Calu3 (cell line): Measurements from ENCODE around the gene GLYR1. TPM values are rescaled to one million over a fixed set of nuclear protein-coding genes. Genes with fewer than 3 reads are reported as not detected.

Source experiments
- BruUV-seq: library from RNA; stranded (reverse); fragments of 400-500 nt; replicated peaks from 2 replicates; lab custom pipeline; 2021; lab: Mats Ljungman, UMichigan
- CTCF ChIA-PET: fragments of 300-600 bp; sonication (Branson Sonifier 250); formaldehyde crosslinking; loops from one replicate; lab custom pipeline; 2022; ENCODE audit warnings: antibody characterized with exemption; lab: Charles Lee
- DNase-seq: peaks from one replicate; pipeline ENCODE4 v3.0.0; 2022
- H3K27ac Mint-ChIP-seq: one replicate; pipeline ENCODE4 v1.8.0; 2022; ENCODE audit warnings: mixed read lengths; ENCODE audit not compliant: unreplicated experiment
- H3K27me3 Mint-ChIP-seq: one replicate; pipeline ENCODE4 v1.8.0; 2022; ENCODE audit warnings: mixed read lengths; ENCODE audit not compliant: unreplicated experiment
- H3K36me3 Mint-ChIP-seq: one replicate; pipeline ENCODE4 v1.8.0; 2022; ENCODE audit warnings: mild to moderate bottlenecking, moderate library complexity, mixed read lengths; ENCODE audit not compliant: insufficient read depth, unreplicated experiment
- H3K4me1 Mint-ChIP-seq: one replicate; pipeline ENCODE4 v1.8.0; 2022; ENCODE audit warnings: mild to moderate bottlenecking, low read depth, mixed read lengths; ENCODE audit not compliant: unreplicated experiment
- H3K4me3 Mint-ChIP-seq: one replicate; pipeline ENCODE4 v1.8.0; 2022; ENCODE audit warnings: mild to moderate bottlenecking, low read depth, moderate library complexity, mixed read lengths; ENCODE audit not compliant: unreplicated experiment
- H3K9me3 Mint-ChIP-seq: one replicate; pipeline ENCODE4 v1.8.0; 2022; ENCODE audit warnings: low read depth, mixed read lengths; ENCODE audit not compliant: unreplicated experiment
- intact Hi-C: fragments of 100-400 bp; cut with micrococcal nuclease; formaldehyde crosslinking; loops from one replicate; pipeline ENCODE4 v1.10.0; 2022; ENCODE audit not compliant: unreplicated experiment
- total RNA-seq: library from RNA; stranded (reverse); gene quantifications from 2 replicates; pipeline ENCODE4 v1.2.3, GENCODE V29; 2022
- TF ChIP-seq, protein P1 (sequence below): fragments of 200-600 bp; IDR thresholded peaks from one replicate; pipeline ENCODE4 v1.8.0; 2022; ENCODE audit warnings: antibody characterized with exemption; ENCODE audit not compliant: unreplicated experiment

GLYR1 gene
- total RNA-seq, 1 experiment from 2014 or later: 158 TPM

DNA sequence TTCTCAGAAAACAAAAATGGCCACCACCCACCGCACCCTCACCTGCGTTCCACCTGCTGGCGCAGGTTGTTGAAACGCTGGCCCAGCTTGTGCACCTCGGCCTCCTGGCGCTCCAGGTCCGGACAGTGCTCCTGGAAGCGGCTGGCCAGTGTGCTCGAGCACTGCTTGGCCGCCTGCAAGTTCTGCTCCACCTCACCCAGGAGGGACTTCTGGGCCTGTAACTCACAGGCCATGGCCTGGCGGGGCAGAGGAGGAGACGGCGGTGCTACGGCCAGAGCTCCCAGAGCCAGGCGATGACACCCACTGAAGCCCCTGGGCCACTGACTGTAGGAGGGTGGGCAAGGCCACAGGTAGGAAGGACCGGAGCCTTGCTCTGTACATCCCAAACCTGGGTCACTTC, 43.6 kb upstream of the GLYR1 start:
- TF ChIP-seq, protein P1, sequence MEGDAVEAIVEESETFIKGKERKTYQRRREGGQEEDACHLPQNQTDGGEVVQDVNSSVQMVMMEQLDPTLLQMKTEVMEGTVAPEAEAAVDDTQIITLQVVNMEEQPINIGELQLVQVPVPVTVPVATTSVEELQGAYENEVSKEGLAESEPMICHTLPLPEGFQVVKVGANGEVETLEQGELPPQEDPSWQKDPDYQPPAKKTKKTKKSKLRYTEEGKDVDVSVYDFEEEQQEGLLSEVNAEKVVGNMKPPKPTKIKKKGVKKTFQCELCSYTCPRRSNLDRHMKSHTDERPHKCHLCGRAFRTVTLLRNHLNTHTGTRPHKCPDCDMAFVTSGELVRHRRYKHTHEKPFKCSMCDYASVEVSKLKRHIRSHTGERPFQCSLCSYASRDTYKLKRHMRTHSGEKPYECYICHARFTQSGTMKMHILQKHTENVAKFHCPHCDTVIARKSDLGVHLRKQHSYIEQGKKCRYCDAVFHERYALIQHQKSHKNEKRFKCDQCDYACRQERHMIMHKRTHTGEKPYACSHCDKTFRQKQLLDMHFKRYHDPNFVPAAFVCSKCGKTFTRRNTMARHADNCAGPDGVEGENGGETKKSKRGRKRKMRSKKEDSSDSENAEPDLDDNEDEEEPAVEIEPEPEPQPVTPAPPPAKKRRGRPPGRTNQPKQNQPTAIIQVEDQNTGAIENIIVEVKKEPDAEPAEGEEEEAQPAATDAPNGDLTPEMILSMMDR: no peak
- Mint-ChIP-seq H3K9me3 (no peaks in the 10 kb centered on the region), H3K4me3 (no peak overlapping the region), H3K4me1 (no peaks in the 10 kb centered on the region), H3K36me3 (peaks cover 88% of the 10 kb centered on the region), H3K27ac (no peak overlapping the region), H3K27me3 (no peaks in the 10 kb centered on the region)
- CTCF ChIA-PET: interaction anchor here (0.7 kb wide), 1 partner anchor 16 kb away, joined by 5 read pairs; no protein-coding TSS in a partner anchor
- intact Hi-C loops: no loop called here
- BruUV-seq: no TSS peak
- DNase-seq: no peak

DNA sequence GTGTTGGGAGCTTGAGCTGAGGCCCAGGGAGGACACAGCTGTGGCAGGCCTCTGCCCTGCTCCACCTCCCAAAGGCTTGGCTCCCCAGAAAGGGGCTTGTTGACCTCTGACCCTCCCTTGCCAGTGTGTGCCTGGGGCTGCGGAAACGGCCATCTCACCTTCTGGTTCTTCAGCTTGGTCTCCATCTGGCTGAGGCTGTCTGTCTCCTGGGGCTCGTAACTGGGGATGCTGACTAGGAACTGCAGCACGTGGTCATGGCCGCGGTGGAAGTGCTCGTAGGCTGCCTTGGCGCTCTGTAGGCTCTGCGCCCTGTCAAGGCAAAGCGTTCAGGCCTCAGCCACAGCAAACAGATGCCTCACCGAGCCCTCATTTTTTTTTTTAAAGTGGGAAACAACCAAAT, 42.9 kb upstream of the GLYR1 start:
- CTCF ChIA-PET: no interaction called here
- BruUV-seq: no TSS peak
- intact Hi-C loops: no loop called here

DNA sequence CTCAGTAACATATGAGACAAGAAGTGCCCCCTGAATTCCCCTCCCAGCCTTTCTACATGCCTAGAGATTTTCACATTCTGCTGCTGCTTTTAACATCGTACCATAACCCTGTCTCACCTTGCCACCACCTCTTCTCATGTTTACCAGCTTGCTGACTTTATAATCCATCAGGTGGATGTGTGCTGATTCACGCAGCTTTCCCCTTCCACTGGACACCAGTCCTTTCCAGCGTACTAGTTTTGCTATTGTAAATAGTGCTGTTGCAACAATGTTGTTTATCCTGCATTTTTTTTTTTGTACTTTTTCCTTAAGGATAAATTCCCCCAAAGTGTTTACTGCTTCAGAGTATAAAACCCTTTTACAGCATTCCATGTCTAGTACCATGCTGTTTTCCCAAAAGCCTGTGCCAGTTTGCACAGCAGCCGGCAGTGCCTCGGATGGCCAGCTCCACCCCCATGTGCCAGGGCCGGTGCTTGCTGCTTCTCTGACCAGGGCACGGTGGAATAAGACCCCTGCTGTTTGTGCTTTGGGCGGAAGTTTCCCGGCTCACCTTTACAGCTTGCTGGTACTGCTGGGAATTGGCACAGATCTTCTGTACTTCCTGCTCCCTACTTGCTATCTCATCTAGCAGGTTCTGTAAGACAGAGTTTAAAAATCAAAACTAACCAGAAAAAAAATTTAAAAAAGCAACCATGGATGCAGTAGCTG, 41.5 kb upstream of the GLYR1 start:
- intact Hi-C loops: no loop called here
- Mint-ChIP-seq H3K27ac (no peak overlapping the region), H3K4me1 (peaks cover 13% of the 10 kb centered on the region), H3K27me3 (no peaks in the 10 kb centered on the region), H3K36me3 (peaks cover 91% of the 10 kb centered on the region), H3K9me3 (peaks cover 4% of the 10 kb centered on the region), H3K4me3 (no peak overlapping the region)
- no peak for DNase-seq
- CTCF ChIA-PET: interaction anchor here (0.6 to 0.7 kb wide), 3 partner anchors 29 to 537 kb away, joined by 3 to 4 read pairs (median 3); no protein-coding TSS in a partner anchor
- TF ChIP-seq, protein P1: no peak
- no TSS peak for BruUV-seq

More for the DNA sequence above, 42.9 kb upstream of the GLYR1 start:
- no peak overlapping the region for H3K27ac Mint-ChIP-seq
- no peak overlapping the region for H3K4me3 Mint-ChIP-seq
- no peaks in the 10 kb centered on the region for H3K9me3 Mint-ChIP-seq
- H3K36me3 Mint-ChIP-seq: peaks cover 88% of the 10 kb centered on the region
- no peaks in the 10 kb centered on the region for H3K27me3 Mint-ChIP-seq
- H3K4me1 Mint-ChIP-seq: peaks cover 2% of the 10 kb centered on the region
- TF ChIP-seq, protein P1: no peak
- no peak for DNase-seq

DNA sequence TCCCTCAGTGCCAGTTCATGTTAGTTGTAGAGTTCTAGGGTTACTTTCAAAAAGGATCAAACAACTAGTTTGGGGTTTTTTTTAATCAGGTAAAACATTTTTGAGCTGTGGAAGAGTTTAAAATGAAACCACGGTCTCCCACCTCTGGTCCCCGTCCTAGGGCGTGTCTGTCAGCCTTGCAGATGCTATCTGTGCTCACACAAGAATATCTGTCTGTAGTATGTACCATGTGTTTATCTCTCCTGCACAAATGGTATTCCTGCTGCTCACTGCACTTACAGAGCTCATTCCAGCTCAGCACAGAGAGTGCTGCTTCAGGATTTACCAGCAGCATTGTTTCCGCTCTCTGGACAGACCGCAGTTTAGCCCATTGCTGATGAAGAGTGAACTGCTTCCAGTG, 39.1 kb upstream of the GLYR1 start:
- H3K36me3 Mint-ChIP-seq: peaks cover 98% of the 10 kb centered on the region
- DNase-seq: no peak
- CTCF ChIA-PET: no interaction called here
- no peaks in the 10 kb centered on the region for H3K27me3 Mint-ChIP-seq
- no peak overlapping the region for H3K4me3 Mint-ChIP-seq
- intact Hi-C loops: no loop called here
- no TSS peak for BruUV-seq
- H3K4me1 Mint-ChIP-seq: peaks cover 32% of the 10 kb centered on the region
- TF ChIP-seq, protein P1: no peak
- peak overlapping the region; percentile 4 for H3K27ac Mint-ChIP-seq
- peaks cover 4% of the 10 kb centered on the region for H3K9me3 Mint-ChIP-seq
